G401.6 (cell line): ENCODE data around the gene SULT1C3.

ENCODE experiments used
- FAIRE-seq: peaks from 2 replicates; lab custom pipeline; 2012; peaks lifted over from hg19 to GRCh38; lab: Jason Lieb, UNC

The SULT1C3 gene

GRCh38 chr2:108304975-108305374 is 65.2 kb downstream of the SULT1C3 start:
- no peak for FAIRE-seq

GRCh38 chr2:108305901-108306300 is 66.1 kb downstream of the SULT1C3 start:
- FAIRE-seq: no peak

GRCh38 chr2:108309903-108310302 is 70.1 kb downstream of the SULT1C3 start:
- FAIRE-seq: no peak
